GM12873 (cell line): ENCODE data around the gene CPSF6.

Source experiments
- CTCF ChIP-seq: IDR thresholded peaks from 2 replicates; pipeline ENCODE4 v1.5.1; 2012; ENCODE audit warnings: low read depth, mild to moderate bottlenecking, moderate library complexity, low read length, control low read depth; ENCODE audit not compliant: insufficient read depth; ENCODE audit errors: missing control alignments

CPSF6 gene

DNA sequence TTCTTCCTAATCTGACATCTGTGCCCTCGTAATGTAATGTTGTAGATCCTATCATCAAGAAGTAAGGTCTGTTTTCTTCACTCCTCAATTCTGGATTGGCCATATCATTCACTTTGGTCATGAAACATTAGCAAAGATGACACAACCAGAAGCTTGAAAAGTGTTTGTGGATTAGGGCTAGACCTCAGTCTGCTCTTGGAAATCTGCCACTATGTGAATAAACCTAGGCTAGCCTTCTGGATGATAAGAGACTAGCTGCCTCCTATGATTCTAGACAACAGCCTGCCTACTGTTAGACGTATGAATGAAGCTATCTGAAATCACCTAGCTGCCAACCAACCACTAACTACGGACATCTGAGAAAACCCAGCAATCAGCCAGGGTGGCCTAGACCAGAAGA lies 70.1 kb downstream of the CPSF6 start:
- TF ChIP-seq CTCF = no peak

GRCh38 chr12:69313209-69313608 lies 73.8 kb downstream of the CPSF6 start:
- TF ChIP-seq CTCF = no peak

- TF ChIP-seq CTCF = no peak
Measured at GRCh38 chr12:69318225-69318624, 78.9 kb downstream of the CPSF6 start.

DNA sequence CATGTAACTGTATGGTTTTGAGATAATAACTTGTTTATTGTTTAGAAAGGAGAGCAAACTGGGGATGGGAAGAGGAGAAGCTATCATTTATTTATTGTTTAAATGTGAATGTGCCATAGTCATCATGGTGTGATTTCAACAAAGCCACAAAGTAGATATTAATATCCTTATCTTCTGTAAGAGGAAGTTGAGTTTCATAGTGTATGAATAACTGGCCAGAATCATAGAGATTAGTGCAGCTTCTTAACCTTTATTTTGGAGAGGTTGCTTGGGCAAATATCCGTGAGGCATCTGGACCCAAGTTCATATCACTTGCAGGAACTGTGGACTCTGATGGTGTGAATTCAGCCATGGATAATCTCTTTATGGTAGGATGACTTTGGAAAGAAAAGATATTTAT lies 82.0 kb downstream of the CPSF6 start:
- no peak for TF ChIP-seq CTCF
